SK-N-SH (cell line): ENCODE results near the gene TMEM169.

ENCODE experiments used
- EP300 ChIP-seq, 2 experiments: IDR thresholded peaks; 2 replicates each; pipeline versions ENCODE4 v1.4.0 to v1.6.1; 2012; ENCODE audit warnings: borderline replicate concordance in 1 of 2, low read depth in 1 of 2, low read length in 1 of 2
- TF ChIP-seq, protein P1 (sequence below): IDR thresholded peaks from 2 replicates; pipeline ENCODE4 v1.4.0; 2012; ENCODE audit warnings: low read depth

DNA sequence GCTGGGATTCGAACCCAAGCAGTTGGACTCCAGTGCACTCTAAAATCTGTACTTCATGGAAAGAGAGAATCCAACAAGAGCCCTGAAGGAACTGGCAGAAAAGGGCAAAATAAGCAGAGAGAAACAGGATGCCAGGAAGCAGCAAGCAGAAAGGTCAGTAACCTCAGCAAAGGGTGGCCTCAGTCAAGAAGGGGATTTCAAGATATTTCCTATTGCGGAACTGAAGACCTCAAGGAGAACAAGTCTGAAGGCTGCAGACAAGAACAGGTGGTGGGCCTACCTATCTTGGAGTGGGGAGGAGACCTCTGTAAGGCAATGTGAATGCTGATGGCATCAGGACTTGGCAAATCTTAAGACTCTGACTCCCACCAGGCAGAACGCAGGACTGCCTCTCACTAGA, 48.3 kb upstream of the TMEM169 start:
- TF ChIP-seq EP300 (IDR thresholded peaks at IDR 0.05; ENCODE audit: borderline replicate concordance in 1 of 2, low read depth in 1 of 2, low read length in 1 of 2), result no peak
- TF ChIP-seq, protein P1, sequence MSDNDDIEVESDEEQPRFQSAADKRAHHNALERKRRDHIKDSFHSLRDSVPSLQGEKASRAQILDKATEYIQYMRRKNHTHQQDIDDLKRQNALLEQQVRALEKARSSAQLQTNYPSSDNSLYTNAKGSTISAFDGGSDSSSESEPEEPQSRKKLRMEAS, result no peak
